ENCODE results near the gene PDSS2.
"Not testable (repeated sequence)": the region's sequence is repeated elsewhere in the genome, so short reads cannot be mapped to it uniquely, and the experiment has no call there.

PDSS2 gene

DNA sequence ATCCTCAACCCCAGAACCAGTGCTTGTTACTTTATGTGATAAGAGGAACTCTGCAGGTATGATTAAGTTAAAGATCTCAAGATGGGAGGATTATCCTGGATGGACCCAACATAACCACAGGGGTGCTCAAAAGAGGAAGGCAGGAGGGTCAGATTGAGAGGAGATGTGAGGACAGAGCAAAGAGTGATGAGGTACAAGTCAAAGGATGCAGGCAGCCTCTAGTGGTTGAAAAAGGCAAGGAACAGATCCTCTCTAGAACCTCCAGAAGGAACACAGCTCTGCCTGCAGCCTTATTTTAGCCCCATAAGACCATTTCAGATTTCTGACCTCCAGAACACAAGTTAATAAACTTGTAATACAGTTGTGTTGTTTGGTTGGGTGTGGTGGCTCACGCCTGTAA, 41.2 kb downstream of the PDSS2 start:
- no peak for DNase-seq (ENCODE audit: low read depth, low spot score)

DNA sequence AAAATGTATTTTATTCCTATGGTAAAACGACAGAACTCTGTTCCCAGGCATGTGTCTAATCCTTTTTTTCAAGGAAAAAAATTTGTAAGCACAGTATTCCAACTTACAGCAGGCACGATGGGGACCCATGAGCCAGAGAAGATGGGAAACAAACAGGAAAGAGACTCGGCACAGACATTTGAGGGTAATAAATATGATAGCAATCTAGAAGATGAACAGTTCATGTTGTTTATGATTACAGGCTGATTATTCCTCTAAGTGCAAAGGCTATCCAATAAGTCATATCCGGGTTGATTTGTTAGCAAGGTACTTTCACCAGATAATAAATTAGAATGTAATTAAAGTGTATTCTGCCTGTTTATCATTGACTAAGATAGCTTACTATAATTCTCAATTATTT, 43.2 kb downstream of the PDSS2 start:
- no peak for DNase-seq (ENCODE audit: low read depth, low spot score)

DNA sequence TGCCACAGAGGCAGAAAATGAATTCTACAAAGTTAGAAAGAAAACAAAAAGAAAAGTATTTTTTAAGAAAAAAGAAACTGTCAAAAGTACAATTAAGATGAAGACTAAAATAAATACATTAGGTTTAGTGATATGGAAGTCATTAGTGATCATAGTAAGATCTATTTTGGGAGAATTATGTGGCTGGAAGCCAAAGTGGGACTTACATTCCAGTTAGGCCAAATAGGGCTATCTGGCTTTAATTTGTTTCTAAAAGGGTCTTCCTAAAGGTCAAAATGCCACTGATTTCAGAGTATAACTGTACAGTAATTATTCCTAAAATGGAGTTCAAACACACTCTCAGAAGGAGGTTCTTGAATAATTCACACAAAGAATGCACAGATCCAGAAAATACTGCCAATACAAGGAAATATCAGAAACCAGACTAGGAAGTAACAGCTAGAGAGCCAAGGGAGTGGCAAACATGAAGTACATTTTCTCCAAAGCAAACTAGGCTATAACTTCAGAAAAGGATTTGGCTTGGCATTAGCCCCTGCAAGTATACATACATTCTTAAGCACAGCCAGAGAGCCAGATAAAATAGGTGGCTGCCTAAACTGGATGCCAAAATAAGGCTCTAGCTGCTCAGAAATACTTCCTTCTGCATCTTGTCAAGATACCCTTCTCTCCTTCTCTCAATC, 45.3 kb downstream of the PDSS2 start:
- DNase-seq (ENCODE audit: low read depth, low spot score), result no peak

DNA sequence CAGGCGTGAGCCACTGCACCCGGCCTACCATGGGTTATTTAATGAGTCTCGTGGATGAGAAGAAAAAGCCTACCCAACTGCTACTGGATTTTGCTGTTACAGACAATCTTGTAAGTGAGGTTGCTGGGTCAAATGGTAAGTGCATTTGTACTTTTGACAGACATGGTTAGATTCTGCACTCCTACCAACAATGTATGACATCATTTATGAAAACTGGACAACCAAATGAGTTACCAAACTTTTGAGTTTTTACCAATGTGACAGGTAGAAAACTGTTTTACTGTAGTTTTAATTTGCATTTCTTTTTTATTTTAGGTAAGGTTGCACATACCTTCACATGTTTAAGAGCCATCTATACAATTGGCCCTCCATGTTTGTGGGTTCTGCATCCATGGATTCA, 48.2 kb downstream of the PDSS2 start:
- DNase-seq (ENCODE audit: low read depth, low spot score), result no peak

DNA sequence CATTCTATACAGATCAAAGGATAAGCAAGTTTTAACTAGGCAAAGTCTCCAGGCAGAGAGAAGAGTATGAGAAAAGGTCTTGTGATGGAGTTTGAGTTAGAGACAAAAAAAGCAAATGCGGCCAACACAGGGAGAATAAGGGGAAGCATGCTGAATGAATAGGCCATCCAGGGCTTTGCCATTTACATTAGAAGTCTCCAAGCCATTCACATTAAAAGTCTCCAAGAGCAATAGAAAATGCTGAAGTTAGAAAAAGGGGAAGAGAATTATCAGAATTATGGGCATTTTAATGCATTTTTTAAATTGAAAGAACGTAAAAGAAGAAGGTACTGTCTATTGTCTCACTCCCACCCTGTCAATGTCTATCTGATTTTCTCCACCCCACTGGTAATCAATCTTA, 49.4 kb downstream of the PDSS2 start:
- DNase-seq (ENCODE audit: low read depth, low spot score), result no peak

DNA sequence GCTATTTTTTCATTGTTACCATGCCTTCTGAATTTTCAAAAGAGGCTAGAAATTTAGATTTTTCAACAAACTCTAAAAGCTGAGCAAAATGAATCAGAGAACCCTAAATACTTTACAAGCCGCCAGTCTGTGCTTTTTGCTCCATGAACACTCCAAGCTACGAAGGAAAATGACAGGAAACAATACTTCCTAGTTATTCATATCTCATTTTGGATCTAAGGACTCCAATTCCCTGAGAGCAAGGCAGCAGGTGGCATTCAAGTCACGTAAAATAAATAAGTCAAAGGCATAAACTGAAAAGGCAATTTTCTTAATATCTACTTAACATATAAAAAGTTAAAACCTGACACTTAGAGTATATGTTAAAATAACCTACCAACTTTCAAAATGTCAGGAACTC, 50.6 kb downstream of the PDSS2 start:
- no peak for DNase-seq (ENCODE audit: low read depth, low spot score)

DNA sequence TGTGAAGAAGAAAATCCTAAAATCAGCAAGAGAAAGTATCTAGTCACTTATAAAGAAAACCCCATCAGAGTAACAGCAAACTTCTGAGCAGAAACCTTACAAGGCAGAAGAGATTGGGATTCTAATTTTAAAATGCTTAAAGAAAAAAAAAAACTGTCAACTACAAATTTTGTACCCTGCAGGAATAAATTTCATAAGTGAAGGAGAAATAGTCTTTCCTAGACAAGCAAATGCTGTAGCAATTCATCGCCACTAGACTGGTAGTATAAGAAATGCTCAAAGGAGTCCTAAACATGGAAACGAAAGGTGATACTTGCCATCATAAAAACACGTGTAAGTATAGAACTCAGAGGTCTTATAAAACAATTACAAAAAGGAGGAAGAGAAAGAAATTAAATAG, 54.4 kb downstream of the PDSS2 start:
- DNase-seq (ENCODE audit: low read depth, low spot score), result no peak

DNA sequence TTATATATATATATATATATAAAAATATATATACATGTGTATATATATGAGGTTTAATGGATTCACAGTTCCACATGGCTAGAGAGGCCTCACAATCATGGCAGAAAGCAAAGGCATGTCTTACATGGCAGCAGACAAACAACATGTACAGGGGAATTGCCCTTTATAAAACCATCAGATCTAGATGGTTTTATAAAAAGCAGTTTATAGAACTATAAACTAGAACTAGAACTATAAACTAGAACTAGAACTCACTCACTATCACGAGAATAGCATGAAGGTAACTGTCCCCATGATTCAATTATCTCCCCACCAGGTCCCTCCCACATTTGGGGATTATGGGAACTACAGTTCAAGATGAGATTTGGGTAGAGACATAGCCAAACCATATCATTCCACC, 56.8 kb downstream of the PDSS2 start:
- no peak for DNase-seq (ENCODE audit: low read depth, low spot score)

DNA sequence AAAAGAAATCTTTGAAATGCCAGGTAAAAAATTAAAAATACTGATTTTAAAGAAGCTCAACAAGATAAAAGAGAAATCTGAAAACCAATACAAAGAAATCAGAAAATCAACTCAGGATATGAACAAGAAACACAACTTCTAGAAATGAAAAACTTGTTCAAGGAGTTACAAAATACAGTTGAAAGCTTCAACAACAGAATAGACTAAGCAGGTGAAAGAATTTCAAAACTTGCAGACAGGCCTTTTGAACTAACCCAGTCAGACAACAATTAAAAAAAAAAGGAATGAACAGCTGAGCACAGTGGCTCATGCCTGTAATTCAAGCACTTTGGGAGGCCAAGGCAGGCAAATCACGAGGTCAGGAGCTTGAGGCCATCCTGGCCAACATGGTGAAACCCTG, 57.8 kb downstream of the PDSS2 start:
- DNase-seq (ENCODE audit: low read depth, low spot score), result no peak

DNA sequence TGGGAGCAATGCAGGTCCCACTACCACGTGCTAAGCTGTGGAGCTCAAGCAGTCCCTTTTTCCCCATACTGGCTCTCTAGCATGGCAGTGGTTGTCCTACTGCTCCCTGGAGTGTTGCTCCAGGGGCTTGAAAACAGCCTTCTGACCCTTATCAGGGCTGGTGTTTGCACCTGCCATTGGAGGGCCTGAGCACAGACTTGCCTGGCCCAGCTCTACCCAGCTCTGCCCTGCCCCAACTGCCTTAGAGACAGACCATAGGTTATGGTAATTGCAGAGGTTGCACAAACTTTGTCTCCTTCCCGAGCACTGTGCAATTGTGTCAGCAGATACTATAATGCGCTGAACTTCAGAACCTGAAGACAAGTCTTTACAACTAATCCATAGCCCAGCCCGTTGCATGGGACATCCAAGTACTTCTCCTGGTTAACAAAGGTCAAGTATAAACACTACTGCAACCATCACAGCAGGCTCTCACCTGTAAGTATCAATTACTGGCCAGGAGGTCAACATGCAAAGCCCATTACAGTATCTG, 58.7 kb downstream of the PDSS2 start:
- no peak for DNase-seq (ENCODE audit: low read depth, low spot score)

DNA sequence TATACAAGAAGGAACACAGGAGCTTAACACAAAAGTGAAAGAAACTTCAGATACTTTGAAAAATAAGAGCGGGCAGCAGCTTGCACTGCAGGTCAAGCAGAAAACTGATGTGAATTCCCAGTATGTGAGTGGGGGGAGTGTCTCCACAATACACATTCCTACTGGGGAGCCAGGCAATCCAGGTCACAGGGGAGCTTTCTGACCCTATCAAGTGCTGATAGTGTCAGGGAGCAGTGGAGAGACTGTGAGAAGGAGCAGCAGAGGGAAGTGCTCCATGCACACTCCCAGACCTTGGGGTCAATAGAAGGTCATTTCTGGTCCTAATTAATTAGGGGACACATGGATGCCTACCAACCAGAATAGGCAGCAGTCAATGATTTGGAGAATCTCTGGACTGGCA, 59.4 kb downstream of the PDSS2 start:
- no peak for DNase-seq (ENCODE audit: low read depth, low spot score)

DNA sequence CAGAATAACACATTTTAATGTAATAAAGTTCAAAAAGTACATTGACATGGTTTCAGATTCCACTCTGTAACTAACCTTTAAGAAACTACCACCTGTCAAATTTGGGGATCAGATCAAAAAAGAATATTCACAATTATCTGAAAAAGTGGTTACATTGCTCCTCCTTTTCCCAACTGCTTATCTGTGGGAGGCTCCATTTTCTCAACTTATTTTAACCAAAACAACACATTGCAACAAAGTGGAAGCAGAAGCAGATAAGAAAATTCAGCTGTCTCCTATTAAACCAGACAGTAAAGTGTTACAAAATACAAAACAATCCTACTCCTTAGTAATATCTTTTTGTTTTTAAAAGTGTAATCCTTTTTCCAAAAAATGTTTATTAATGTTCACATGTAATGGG, 61.4 kb downstream of the PDSS2 start:
- DNase-seq (ENCODE audit: low read depth, low spot score), result no peak

DNA sequence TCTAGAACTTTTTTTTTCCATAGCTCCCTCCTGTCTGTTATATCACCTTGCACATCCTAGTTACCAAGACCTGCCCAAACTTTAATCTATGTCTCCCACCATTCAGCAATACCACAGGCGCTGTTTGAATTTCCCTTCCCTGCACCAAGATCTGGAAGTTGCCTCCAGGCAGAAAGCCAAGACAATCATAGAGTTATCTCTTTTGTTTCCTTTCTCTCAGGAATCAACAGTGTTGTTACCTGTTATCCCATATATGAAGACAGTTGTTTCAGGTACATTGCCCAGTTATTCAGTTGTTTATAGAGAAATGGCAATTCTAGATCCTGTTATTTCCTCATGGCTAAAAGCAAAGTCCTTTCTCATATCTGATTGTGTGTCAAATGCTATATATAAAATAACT, 63.2 kb downstream of the PDSS2 start:
- no peak for DNase-seq (ENCODE audit: low read depth, low spot score)

DNA sequence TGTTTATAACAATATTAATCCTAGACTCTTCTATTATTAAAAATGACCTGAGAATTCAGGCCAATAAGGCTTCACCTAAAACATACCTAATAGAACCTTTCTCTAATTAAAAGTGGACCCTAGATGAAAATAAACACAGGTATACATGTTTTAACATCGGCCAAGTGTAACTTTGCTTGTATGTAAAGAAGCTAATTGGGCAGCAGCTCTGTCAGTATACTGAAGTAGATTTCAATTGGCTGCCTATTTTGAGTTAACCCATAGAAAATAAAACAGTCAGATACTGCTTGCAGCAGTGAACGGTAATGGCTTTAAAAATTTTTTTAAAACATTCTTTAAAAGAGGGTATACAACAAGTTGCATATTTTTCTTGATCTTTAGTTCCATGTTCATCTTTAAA, 67.3 kb downstream of the PDSS2 start:
- DNase-seq (ENCODE audit: low read depth, low spot score), result no peak

DNA sequence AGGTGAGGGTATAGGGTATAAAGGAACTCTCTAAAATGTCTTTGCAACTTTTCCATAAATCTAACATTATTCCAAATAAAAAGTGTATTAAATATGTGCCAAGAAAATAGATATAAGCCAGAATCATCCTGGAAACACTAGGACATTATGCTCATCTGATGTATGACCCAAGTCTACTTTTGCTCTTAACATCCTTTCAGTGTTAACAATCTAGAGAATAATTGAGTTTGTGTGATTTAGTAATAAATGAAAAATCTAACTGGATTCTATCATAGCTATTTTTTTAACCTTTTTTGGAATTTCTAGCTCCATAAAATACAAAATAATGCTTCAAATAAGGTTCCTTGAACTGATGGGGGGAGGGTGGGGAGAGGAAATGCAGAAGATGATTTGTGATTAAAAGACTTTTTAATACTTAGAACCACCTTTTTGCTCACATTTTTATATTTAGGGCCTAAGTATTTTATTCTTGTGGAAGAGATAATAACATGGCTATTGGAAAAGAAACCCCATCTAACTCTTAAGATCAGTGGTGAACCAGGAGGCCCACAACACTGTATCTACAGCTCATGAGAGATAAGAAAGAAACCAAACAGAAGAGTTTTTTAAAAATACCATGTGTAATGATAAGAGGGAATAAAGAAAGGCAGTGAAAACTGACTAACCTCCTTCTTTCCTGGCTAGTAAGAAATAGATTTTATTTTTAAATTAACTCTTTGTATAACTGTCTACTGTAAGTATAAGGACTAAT, 68.5 kb downstream of the PDSS2 start:
- no peak for DNase-seq (ENCODE audit: low read depth, low spot score)

DNA sequence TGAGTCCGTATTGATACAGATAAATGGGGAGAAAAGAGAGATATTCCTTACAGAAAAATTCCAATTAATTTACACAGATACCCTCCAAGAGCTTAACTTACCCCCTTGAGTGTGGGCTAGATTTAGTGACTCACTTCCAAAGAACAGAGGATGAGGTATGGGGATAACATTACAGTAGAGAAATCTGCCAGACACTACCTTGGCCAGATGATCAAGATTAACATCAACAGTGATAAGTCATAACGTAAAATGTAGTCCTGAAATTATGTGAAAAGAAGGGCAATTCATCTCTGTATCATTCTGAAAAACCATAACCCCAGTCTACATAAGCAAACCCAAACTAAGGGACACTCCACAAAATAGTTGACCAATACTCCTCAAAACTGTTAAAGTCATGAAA, 69.3 kb downstream of the PDSS2 start:
- DNase-seq (ENCODE audit: low read depth, low spot score), result no peak

DNA sequence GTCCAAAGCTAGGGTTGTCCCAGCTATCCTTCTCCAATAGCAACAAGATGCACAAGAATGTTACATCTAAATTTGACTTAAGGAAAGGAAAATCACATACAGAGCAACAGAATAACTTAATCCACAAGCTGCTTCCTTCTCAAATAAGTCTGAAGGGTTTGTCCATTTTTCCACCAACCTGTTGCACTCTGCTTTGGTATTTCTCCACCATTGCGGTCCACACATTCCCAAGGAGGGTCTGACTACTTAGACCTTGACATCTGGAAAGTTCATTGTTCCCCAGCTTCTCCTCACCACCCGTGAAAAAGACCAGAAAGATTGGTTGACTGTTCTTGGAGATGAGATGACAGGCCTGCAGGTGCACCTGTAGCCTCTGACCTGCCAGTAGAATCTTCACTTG, 72.5 kb downstream of the PDSS2 start:
- no peak for DNase-seq (ENCODE audit: low read depth, low spot score)

DNA sequence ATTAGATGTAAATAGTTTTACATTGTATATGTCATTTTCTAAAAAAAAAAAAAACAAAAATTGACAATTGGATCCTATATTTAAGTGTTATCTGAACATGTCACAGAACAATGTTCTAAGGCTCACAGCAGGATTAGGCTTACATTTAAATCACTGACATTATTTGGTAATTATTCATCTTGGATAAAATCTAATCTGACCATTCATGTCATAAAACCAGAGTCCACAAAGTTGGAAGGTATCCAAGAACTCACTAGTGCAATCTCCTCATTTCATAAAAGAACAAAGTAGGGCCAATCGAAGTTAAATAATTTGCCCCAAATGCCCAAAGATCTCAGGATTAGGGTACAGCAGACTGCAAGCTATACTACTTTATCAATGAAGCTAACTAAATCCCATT, 73.0 kb downstream of the PDSS2 start:
- DNase-seq (ENCODE audit: low read depth, low spot score), result no peak

DNA sequence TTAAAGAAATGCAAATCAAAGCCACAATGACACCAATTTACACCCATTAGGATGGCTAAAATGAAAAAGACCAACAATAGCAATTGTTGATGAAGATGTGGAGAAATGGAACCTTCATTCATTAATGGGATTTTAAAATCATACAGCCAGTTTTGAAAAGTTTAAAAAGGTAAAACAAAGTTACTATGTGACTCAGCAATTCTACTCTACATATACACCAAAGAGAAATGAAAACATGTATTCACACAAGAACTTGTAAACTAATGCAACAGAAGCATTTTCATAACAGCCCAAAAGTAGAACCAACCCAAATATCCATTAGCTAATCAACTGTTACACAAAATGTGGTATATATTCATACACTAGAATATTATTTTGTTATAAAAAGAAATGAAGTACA, 75.7 kb downstream of the PDSS2 start:
- DNase-seq (ENCODE audit: low read depth, low spot score), result no peak

DNA sequence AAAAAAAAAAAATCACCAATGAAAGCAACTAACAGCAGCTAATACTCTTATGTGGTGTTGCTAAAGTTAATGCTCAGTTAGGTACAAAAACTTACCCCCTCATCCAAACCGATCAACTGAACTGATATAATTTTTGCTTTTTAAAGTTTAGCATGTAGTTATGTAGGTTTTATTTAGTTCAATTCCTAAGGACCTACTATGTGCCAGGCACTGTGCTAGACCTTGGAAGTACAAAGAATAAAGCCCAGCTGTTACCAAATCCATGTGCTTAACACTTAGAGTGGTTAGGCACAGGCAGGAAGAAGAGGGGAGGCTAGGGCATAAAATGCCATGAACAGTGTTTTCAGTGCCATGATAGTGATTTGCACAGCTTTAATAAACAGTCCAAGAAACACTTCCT, 85.1 kb downstream of the PDSS2 start:
- DNase-seq (ENCODE audit: low read depth, low spot score), result no peak

DNA sequence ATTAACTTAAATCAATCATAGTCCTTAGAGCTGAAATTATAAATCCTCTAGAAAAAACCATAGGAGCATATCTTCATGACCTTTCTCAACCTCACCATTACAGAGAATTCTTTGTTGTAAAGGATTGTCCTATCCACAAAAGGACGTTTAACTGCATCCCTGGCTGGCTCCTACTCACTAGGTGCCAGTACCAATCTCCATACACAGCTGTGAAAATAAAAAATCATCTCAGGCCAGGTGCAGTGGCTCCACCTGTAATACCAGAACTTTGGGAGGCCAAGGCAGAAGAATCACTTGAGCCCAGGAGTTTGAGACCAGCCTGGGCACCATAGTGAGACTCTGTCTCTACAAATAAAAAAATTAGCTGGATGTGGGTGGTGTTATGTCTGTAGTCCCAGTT, 89.9 kb downstream of the PDSS2 start:
- DNase-seq (ENCODE audit: low read depth, low spot score), result no peak

DNA sequence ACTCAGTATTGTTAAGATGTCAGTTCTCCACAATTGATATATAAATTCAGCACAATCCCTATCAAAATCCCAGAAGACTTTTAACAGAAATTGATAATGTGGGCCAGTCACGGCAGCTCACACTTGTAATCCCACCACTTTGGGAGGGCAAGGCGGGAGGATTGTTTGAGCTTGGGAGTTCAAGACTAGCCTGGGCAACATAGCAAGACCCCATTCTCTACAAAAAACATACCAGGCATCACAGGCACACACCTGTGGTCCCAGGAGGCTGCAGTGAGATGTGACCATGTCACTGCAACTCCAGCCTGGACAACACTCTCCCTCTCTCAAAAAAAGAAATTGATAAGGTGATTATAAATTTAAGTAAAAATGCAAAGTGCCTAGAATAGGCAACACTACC, 90.9 kb downstream of the PDSS2 start:
- no peak for DNase-seq (ENCODE audit: low read depth, low spot score)

DNA sequence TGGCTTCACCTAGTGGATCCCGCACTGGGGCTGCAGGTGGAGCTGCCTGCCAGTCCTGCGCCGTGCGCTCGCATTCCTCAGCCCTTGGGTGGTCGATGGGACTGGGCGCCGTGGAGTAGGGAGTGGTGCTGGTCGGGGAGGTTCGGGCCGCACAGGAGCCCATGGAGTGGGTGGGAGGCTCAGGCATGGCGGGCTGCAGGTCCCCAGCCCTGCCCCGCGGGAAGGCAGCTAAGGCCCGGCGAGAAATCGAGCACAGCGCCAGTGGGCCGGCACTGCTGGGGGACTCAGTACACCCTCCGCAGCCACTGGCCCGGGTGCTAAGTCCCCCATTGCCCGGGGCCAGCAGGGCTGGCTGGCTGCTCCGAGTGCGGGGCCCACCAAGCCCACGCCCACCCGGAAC, 95.2 kb downstream of the PDSS2 start:
- not testable (repeated sequence) for DNase-seq (ENCODE audit: low read depth, low spot score)

Measured in smooth muscle cell of the brain vasculature (primary cell).